Inflammatory macrophage treated with lipopolysaccharide for 4 hours (primary cell): ENCODE data around the gene GABPB1.

Experiments used
- DNase-seq: peaks from one replicate; pipeline ENCODE4 v3.0.0-alpha.2; 2020

GABPB1 gene

GRCh38 chr15:50341616-50342136, 13.3 kb downstream of the GABPB1 start:
- peak; percentile 67 for DNase-seq

GRCh38 chr15:50340416-50340815, 14.6 kb downstream of the GABPB1 start:
- DNase-seq = peak; percentile 78

- DNase-seq = no peak
Measured at GRCh38 chr15:50339717-50340116, 15.3 kb downstream of the GABPB1 start.

- DNase-seq = peak; percentile 57
Measured at GRCh38 chr15:50335251-50335650, 19.7 kb downstream of the GABPB1 start.

GRCh38 chr15:50333229-50333628, 21.8 kb downstream of the GABPB1 start:
- no peak for DNase-seq

- peak; percentile 56 for DNase-seq
Measured at GRCh38 chr15:50330921-50331320, 24.1 kb downstream of the GABPB1 start.

GRCh38 chr15:50328116-50328515, 26.9 kb downstream of the GABPB1 start:
- DNase-seq = no peak

- DNase-seq = no peak
Measured at GRCh38 chr15:50321680-50322210, 33.3 kb downstream of the GABPB1 start.

GRCh38 chr15:50320504-50320903, 34.5 kb downstream of the GABPB1 start:
- no peak for DNase-seq

GRCh38 chr15:50318697-50319096, 36.3 kb downstream of the GABPB1 start:
- DNase-seq = no peak

- peak; percentile 54 for DNase-seq
Measured at GRCh38 chr15:50315814-50316630, 39.0 kb downstream of the GABPB1 start.

GRCh38 chr15:50312636-50313035, 42.4 kb downstream of the GABPB1 start:
- no peak for DNase-seq

- DNase-seq = no peak
Measured at GRCh38 chr15:50307799-50308198, 47.2 kb downstream of the GABPB1 start.

GRCh38 chr15:50304836-50305235, 50.2 kb downstream of the GABPB1 start:
- DNase-seq = no peak

- DNase-seq = no peak
Measured at GRCh38 chr15:50302581-50302980, 52.4 kb downstream of the GABPB1 start.

GRCh38 chr15:50298340-50298739, 56.7 kb downstream of the GABPB1 start:
- no peak for DNase-seq

GRCh38 chr15:50295966-50296365, 59.0 kb downstream of the GABPB1 start:
- no peak for DNase-seq

GRCh38 chr15:50289749-50290148, 65.2 kb downstream of the GABPB1 start:
- DNase-seq = no peak

- DNase-seq = no peak
Measured at GRCh38 chr15:50287324-50288116, 67.5 kb downstream of the GABPB1 start.

- DNase-seq = no peak
Measured at GRCh38 chr15:50281427-50281826, 73.6 kb downstream of the GABPB1 start.

GRCh38 chr15:50280271-50280670, 74.7 kb downstream of the GABPB1 start:
- no peak for DNase-seq

GRCh38 chr15:50278496-50278895, 76.5 kb downstream of the GABPB1 start:
- DNase-seq = peak; percentile 59

- DNase-seq = peak; percentile 80
Measured at GRCh38 chr15:50277370-50277769, 77.6 kb downstream of the GABPB1 start.

GRCh38 chr15:50275908-50276307, 79.1 kb downstream of the GABPB1 start:
- peak; percentile 3 for DNase-seq
